NCI-H2081 treated with DMSO at 0.1 percent for 48 hours (cell line): ENCODE results near the gene ISY1.
"Not testable (repeated sequence)": the region's sequence is repeated elsewhere in the genome, so short reads cannot be mapped to it uniquely, and the experiment has no call there.

Experiments
- DNase-seq: peaks from one replicate; lab custom pipeline; 2025; lab: John Stamatoyannopoulos, UW

ISY1 gene

GRCh38 chr3:129160891-129161859, at the start of gene ISY1:
Gene ISY1, minus strand, starts transcription at chr3:129161063. Its CDS starts 88 bp downstream, at chr3:129160975.
- peak; percentile 98 for DNase-seq

GRCh38 chr3:129207479-129207878, 46.6 kb upstream of the ISY1 start:
- no peak for DNase-seq

GRCh38 chr3:129205109-129205832, 44.4 kb upstream of the ISY1 start:
- no peak for DNase-seq

- DNase-seq, result no peak
Observed at GRCh38 chr3:129204473-129204872, 43.6 kb upstream of the ISY1 start.

- no peak for DNase-seq
Observed at GRCh38 chr3:129199366-129199765, 38.5 kb upstream of the ISY1 start.

GRCh38 chr3:129197321-129197720, 36.5 kb upstream of the ISY1 start:
- DNase-seq, result no peak

GRCh38 chr3:129196601-129197000, 35.7 kb upstream of the ISY1 start:
- no peak for DNase-seq

- no peak for DNase-seq
Observed at GRCh38 chr3:129195731-129196256, 34.9 kb upstream of the ISY1 start.

GRCh38 chr3:129189793-129190192, 28.9 kb upstream of the ISY1 start:
- not testable (repeated sequence) for DNase-seq

GRCh38 chr3:129187857-129188256, 27.0 kb upstream of the ISY1 start:
- no peak for DNase-seq

- DNase-seq, result no peak
Observed at GRCh38 chr3:129185783-129186182, 24.9 kb upstream of the ISY1 start.

GRCh38 chr3:129184784-129185542, 24.1 kb upstream of the ISY1 start:
- not testable (repeated sequence) for DNase-seq

- DNase-seq, result no peak
Observed at GRCh38 chr3:129184396-129184657, 23.5 kb upstream of the ISY1 start.

- DNase-seq, result peak; percentile 88
Observed at GRCh38 chr3:129183569-129184395, 22.9 kb upstream of the ISY1 start, which contains the start of gene CNBP. Gene CNBP, minus strand, starts transcription at chr3:129183896. Its CDS starts 12,139 bp downstream, at chr3:129171757.

- no peak for DNase-seq
Observed at GRCh38 chr3:129182390-129183185, 21.7 kb upstream of the ISY1 start.

- no peak for DNase-seq
Observed at GRCh38 chr3:129181819-129182218, 21.0 kb upstream of the ISY1 start.

GRCh38 chr3:129180461-129180860, 19.6 kb upstream of the ISY1 start:
- no peak for DNase-seq

GRCh38 chr3:129176051-129176450, 15.2 kb upstream of the ISY1 start:
- DNase-seq, result no peak

GRCh38 chr3:129173725-129174124, 12.9 kb upstream of the ISY1 start:
- DNase-seq, result no peak

- DNase-seq, result no peak
Observed at GRCh38 chr3:129173206-129173605, 12.3 kb upstream of the ISY1 start.
